Loucy (cell line): ENCODE measurements around the gene RSRP1.
"Not testable (repeated sequence)": the region's sequence is repeated elsewhere in the genome, so short reads cannot be mapped to it uniquely, and the experiment has no call there.

Source experiments
- H2AFZ ChIP-seq: fragments of 200-600 bp; sonication (generic); 2 replicates; pipeline ENCODE4 v1.6.0; 2016; ENCODE audit warnings: antibody characterized with exemption, mild to moderate bottlenecking, low read length, moderate library complexity
- H3F3A ChIP-seq: fragments of 200-600 bp; 2 replicates; pipeline ENCODE4 v1.6.0; 2016; ENCODE audit warnings: antibody characterized with exemption, low read depth, mild to moderate bottlenecking
- H3K27me3 ChIP-seq: fragments of 200-600 bp; sonication (generic); 2 replicates; pipeline ENCODE4 v1.6.1; 2014; ENCODE audit warnings: low read length, mild to moderate bottlenecking; ENCODE audit not compliant: insufficient read depth, poor library complexity, severe bottlenecking
- H3K36me3 ChIP-seq: fragments of 200-600 bp; sonication (generic); 2 replicates; pipeline ENCODE4 v1.6.1; 2016; ENCODE audit warnings: low read length; ENCODE audit not compliant: insufficient read depth
- H3K4me1 ChIP-seq: fragments of 200-600 bp; sonication (generic); 2 replicates; pipeline ENCODE4 v1.5.1; 2014; ENCODE audit warnings: low read length, mild to moderate bottlenecking; ENCODE audit not compliant: insufficient read depth, poor library complexity, severe bottlenecking
- H3K4me2 ChIP-seq: fragments of 200-600 bp; sonication (generic); 2 replicates; pipeline ENCODE4 v1.6.0; 2014; ENCODE audit warnings: antibody characterized with exemption, low read length, low read depth, mild to moderate bottlenecking; ENCODE audit not compliant: poor library complexity, severe bottlenecking
- H3K4me3 ChIP-seq: fragments of 200-600 bp; sonication (generic); 2 replicates; pipeline ENCODE4 v1.5.1; 2014; ENCODE audit warnings: low read length, mild to moderate bottlenecking, mixed read lengths; ENCODE audit not compliant: poor library complexity, severe bottlenecking
- H3K79me2 ChIP-seq: fragments of 200-600 bp; sonication (generic); 2 replicates; pipeline ENCODE4 v1.6.1; 2014; ENCODE audit warnings: low read length; ENCODE audit not compliant: insufficient read depth
- H3K9ac ChIP-seq: fragments of 200-600 bp; sonication (generic); 2 replicates; pipeline ENCODE4 v1.6.0; 2014; ENCODE audit warnings: mild to moderate bottlenecking, low read depth, low read length, moderate library complexity; ENCODE audit not compliant: poor library complexity, severe bottlenecking
- H3K9me2 ChIP-seq: fragments of 200-600 bp; sonication (generic); replicated peaks from 2 replicates; pipeline ENCODE4 v1.6.1; 2016; ENCODE audit warnings: low read depth, low read length, mixed read lengths
- H3K9me3 ChIP-seq: fragments of 200-600 bp; sonication (generic); 2 replicates; pipeline ENCODE4 v1.6.1; 2014; ENCODE audit warnings: mild to moderate bottlenecking, antibody characterized with exemption, low read length, low read depth; ENCODE audit not compliant: insufficient read depth
- H4K20me1 ChIP-seq: fragments of 200-600 bp; sonication (generic); 2 replicates; pipeline ENCODE4 v1.6.0; 2014; ENCODE audit warnings: antibody characterized with exemption, low read length, mild to moderate bottlenecking; ENCODE audit not compliant: insufficient read depth, poor library complexity, severe bottlenecking
- TF ChIP-seq, protein P1 (sequence below): fragments of 200-600 bp; sonication (generic); conservative IDR thresholded peaks from 2 replicates; pipeline ENCODE4 v1.5.1; 2014; ENCODE audit warnings: mild to moderate bottlenecking, antibody characterized with exemption, low read length

The RSRP1 gene

DNA sequence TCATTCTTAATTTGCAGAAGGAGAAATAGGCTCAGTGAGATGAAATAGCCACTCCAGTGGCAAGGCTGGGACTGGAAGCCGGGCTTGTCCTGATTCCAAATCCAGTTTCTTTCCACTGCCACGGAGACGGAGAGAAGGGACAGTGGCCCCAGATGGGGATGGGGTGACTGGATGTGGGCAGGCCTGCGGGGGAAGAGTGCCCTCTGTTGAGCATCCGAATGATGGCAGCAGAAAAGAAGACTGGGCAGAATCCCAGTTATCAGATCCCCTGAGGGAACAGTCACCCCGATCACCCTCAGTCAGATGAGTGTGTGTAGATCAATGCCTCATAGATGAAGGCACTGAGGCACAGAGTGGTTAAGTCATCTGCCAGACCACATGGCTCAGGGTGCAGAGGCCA is 42.8 kb upstream of the RSRP1 start:
- H3K9me2 ChIP-seq, H3K9me3 ChIP-seq, H3K4me3 ChIP-seq, H4K20me1 ChIP-seq, H3F3A ChIP-seq, H3K4me1 ChIP-seq, H3K79me2 ChIP-seq, H3K36me3 ChIP-seq, H3K27me3 ChIP-seq, H2AFZ ChIP-seq, H3K9ac ChIP-seq, H3K4me2 ChIP-seq: not testable (repeated sequence)
- TF ChIP-seq, protein P1, sequence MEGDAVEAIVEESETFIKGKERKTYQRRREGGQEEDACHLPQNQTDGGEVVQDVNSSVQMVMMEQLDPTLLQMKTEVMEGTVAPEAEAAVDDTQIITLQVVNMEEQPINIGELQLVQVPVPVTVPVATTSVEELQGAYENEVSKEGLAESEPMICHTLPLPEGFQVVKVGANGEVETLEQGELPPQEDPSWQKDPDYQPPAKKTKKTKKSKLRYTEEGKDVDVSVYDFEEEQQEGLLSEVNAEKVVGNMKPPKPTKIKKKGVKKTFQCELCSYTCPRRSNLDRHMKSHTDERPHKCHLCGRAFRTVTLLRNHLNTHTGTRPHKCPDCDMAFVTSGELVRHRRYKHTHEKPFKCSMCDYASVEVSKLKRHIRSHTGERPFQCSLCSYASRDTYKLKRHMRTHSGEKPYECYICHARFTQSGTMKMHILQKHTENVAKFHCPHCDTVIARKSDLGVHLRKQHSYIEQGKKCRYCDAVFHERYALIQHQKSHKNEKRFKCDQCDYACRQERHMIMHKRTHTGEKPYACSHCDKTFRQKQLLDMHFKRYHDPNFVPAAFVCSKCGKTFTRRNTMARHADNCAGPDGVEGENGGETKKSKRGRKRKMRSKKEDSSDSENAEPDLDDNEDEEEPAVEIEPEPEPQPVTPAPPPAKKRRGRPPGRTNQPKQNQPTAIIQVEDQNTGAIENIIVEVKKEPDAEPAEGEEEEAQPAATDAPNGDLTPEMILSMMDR, result peak; percentile 28

DNA sequence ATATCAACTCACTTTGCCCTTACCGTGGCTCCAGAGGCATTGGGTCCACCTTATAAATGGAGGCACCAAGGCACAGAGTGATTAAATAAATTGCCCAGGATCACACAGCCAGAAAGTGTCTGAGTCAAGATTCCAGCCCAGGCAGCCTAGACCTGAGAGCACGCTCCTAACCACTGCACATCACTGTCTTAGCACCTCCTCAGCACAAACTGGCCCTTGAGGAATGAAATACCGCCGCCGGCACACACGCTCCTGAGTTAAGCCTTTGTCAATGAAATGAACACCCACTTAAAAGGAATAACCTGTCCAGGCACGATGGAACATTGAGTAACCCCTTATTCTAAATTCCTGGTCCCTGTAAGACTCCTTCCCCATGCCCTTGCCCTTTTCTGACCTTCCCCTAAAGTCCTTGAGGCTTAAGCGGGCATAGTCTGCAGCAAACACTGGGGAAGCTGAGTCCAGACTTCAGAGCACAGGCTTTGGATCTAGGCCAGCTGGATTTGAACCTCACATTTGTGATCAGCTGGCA is 41.4 kb upstream of the RSRP1 start:
- H3K27me3 ChIP-seq, H3K79me2 ChIP-seq, H3K36me3 ChIP-seq, H3K9me2 ChIP-seq, H3F3A ChIP-seq, H3K9ac ChIP-seq, H3K4me3 ChIP-seq, H3K4me2 ChIP-seq, H3K4me1 ChIP-seq, H3K9me3 ChIP-seq, H4K20me1 ChIP-seq, H2AFZ ChIP-seq: not testable (repeated sequence)

DNA sequence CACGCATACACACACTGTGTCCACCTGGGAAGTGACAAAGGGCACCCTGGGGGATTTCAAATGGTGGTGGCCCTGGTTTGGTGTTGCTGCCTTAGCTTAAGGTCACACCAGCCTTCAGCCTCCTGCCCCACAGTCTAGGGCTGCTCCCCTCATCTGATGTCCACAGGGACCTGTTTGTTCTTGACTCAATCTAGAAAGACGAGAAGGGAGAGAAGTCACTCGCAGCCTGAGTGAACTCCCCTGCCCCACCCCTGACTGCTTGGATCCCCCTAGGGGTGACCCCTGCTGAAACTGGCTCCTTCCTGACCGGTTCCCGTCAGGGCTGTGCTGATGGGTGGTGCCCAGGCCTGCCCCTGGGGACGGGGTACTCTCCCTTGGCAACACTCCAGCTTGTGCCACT is 39.9 kb upstream of the RSRP1 start:
- H3K36me3 ChIP-seq, H3K79me2 ChIP-seq, H3F3A ChIP-seq, H3K4me1 ChIP-seq, H3K4me2 ChIP-seq, H3K9me3 ChIP-seq, H2AFZ ChIP-seq, H4K20me1 ChIP-seq, H3K9ac ChIP-seq, H3K27me3 ChIP-seq, H3K4me3 ChIP-seq, H3K9me2 ChIP-seq: not testable (repeated sequence)

DNA sequence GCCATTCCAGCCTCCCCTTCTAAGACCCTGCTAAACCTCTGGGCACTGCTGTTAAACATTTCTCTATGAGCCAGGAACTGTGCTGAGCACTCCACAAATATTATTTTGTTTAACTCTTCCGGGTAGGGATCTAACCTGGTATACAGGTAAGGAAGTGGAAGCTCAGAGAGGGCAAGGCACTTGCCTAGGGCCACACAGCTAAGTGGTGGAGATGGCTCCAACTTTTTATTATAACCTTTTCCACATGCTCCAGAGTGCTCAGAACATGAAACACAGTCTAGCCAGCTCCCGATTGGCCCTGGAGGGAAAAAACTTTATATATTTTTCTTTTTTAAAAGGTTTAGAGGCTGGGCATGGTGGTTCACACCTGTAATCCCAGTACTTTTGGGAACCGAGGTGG is 38.6 kb upstream of the RSRP1 start:
- not testable (repeated sequence) for H4K20me1 ChIP-seq, H3K4me3 ChIP-seq, H3K9me3 ChIP-seq, H3K9me2 ChIP-seq, H3K9ac ChIP-seq, H3K4me1 ChIP-seq, H3F3A ChIP-seq, H2AFZ ChIP-seq, H3K27me3 ChIP-seq, H3K79me2 ChIP-seq, H3K4me2 ChIP-seq, H3K36me3 ChIP-seq

DNA sequence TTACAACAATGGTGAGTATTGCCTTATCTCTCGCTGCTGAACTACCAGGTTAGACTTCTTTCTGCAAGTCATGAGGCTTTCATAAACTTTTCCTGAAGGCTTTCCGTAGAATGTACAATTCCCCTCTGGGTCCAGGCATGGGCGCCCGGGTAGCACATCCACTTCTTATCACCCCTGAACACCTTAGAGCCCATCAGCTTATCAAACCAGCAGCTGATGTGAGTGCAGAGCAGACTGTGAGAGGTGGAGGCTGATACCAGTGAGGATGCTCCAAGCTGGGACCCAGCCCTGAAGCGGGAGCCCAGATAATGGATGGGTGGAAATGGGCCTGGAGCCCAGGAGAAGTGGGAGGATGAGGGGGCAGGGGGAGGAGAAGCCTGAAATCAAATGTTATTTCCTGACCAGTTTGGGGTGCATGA is 32.4 kb upstream of the RSRP1 start:
- not testable (repeated sequence) for H3K4me3 ChIP-seq, H4K20me1 ChIP-seq, H3K4me1 ChIP-seq, H3K9ac ChIP-seq, H3K36me3 ChIP-seq, H3K79me2 ChIP-seq, H3K9me3 ChIP-seq, H3K27me3 ChIP-seq, H3K9me2 ChIP-seq, H3K4me2 ChIP-seq, H3F3A ChIP-seq, H2AFZ ChIP-seq

DNA sequence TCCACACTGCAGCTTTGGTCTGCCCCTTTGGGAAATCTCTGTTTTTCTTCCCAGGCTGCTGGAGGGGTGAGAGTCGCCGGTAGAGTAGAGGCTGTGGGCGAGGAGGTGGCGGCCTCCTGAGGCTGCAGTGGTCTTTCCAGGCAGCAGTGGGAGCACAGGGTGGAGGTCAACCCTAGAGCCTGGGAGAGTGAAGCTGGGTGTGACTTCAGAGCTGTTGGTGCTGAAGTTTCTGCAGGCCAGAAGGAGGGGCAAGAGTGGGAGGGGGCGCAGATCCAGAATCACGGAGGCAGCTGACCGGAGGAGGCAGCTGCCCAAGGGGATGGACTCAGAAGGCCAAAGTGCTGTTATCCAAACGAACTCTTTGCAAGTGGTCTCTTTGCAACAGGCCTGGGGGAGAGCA is 31.5 kb upstream of the RSRP1 start:
- not testable (repeated sequence) for H3K27me3 ChIP-seq, H3K9me2 ChIP-seq, H3K9ac ChIP-seq, H3K36me3 ChIP-seq, H3K9me3 ChIP-seq, H3F3A ChIP-seq, H3K4me1 ChIP-seq, H2AFZ ChIP-seq, H3K4me3 ChIP-seq, H4K20me1 ChIP-seq, H3K79me2 ChIP-seq, H3K4me2 ChIP-seq

DNA sequence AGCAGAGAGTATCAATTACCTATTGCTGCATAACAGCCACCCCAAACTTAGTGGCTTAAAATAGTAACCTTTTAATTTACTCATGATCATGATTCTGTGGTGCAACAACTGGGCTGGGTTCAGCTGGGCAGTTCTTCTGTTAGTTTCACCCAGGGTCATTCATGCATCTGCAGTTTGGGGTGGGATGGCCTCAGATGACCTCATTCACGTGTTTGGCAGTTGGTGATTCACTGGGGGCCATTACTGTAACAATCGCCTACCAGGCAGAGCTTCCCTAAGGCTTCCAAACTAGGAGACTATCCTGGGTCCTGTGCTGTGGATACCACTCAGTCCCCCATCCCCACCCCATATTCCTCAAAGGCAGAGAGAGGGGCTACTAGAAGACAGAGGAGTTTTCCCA is 31.1 kb upstream of the RSRP1 start:
- H3K9ac ChIP-seq, H3K27me3 ChIP-seq, H4K20me1 ChIP-seq, H3K79me2 ChIP-seq, H3F3A ChIP-seq, H3K4me1 ChIP-seq, H3K4me2 ChIP-seq, H3K4me3 ChIP-seq, H3K9me3 ChIP-seq, H3K36me3 ChIP-seq, H3K9me2 ChIP-seq, H2AFZ ChIP-seq: not testable (repeated sequence)
